ENCODE measurements around the gene SLC43A2.
"Not testable (repeated sequence)": the region's sequence is repeated elsewhere in the genome, so short reads cannot be mapped to it uniquely, and the experiment has no call there.

The SLC43A2 gene

DNA sequence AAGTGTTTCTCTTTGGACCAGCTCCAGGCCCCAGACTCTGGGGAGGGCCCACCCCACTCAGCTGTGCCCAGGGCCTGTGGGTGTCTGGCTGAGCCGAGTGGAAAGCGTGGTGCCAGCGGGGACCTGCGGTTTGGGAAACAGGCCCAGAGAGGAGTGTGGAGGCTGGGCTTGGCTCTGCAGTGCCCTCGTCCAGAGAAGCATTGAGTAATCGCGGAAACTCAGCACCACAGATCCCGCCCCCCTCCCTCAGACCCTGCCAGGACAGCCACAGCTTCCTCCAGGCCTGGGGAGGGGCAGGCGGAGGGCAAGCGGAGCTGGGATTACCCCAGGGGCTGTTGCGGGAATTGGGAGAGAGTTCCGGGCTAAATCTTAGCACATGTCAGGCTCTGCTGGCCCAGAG is 51.5 kb downstream of the SLC43A2 start:
- TF ChIP-seq, protein P1, sequence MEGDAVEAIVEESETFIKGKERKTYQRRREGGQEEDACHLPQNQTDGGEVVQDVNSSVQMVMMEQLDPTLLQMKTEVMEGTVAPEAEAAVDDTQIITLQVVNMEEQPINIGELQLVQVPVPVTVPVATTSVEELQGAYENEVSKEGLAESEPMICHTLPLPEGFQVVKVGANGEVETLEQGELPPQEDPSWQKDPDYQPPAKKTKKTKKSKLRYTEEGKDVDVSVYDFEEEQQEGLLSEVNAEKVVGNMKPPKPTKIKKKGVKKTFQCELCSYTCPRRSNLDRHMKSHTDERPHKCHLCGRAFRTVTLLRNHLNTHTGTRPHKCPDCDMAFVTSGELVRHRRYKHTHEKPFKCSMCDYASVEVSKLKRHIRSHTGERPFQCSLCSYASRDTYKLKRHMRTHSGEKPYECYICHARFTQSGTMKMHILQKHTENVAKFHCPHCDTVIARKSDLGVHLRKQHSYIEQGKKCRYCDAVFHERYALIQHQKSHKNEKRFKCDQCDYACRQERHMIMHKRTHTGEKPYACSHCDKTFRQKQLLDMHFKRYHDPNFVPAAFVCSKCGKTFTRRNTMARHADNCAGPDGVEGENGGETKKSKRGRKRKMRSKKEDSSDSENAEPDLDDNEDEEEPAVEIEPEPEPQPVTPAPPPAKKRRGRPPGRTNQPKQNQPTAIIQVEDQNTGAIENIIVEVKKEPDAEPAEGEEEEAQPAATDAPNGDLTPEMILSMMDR (conservative IDR thresholded peaks at IDR 0.05; ENCODE audit: control insufficient read depth, insufficient read depth, low read depth, low read length), result no peak
- DNase-seq (ENCODE audit: low read depth), result peak; percentile 93
- H3K4me3 ChIP-seq (ENCODE audit: control insufficient read depth, low read depth, low read length), result no peak overlapping the region

DNA sequence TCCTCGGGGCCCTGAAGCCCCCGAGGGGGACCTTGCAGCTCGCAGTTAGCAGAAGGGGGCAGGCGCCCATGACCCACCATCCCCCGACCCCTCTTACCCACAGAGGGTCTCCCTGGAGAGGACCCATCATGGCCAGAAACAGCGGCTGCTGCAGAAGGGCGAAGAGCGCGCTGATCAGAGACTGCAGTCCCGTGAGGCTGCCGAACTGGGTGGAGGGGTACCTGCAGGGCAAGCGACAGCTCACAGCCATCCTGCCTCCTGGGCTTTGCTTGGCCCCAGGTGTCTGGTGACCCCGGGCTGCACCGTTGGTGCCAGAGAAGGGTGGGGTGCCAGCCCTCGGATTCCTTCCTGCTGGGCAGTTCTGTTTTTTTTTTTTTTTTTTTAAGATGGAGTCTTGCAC is 52.1 kb downstream of the SLC43A2 start:
- H3K4me3 ChIP-seq (ENCODE audit: control insufficient read depth, low read depth, low read length), result no peak overlapping the region

DNA sequence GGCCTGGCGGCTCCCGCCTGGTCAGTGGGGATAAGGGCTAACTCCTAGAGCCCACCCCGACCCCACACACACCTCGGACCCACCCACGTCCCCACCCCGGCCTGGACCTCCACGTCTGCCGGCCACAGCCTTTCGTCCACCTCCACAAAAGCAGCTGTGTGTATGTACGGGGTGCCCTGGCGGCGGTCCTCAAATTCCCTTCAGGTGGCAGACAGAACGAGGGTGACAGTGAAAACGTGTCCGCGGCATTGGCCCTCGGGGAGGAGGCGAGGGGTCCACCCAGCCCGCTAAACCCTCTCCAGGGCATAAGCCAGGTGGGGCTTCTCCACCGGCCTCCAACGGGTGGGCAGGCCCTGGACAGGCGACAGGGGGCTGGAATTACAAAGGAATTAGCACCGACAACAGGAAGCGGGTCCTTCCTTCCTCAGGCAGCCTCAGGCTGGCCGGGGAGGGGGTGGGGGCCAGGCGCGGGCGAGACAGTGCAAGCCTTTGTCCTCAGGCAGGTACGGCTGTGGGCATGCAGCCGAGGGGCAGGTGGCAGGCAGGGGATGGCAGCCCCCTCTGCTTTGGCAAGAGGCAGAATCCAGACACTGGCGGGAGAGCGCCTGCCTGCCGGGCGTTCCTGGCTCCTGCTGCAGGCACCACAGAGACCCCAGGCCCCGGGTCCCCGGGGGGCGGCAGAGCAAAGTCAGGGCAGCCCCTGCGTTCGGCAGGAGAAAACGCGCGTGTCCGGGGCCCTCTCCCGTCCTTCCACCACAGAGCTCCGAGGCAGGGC is 53.8 kb downstream of the SLC43A2 start:
- H3K4me3 ChIP-seq (ENCODE audit: control insufficient read depth, low read depth, low read length), result no peak overlapping the region
- DNase-seq (ENCODE audit: low read depth), result no peak
- TF ChIP-seq, protein P1 (conservative IDR thresholded peaks at IDR 0.05; ENCODE audit: control insufficient read depth, insufficient read depth, low read depth, low read length), result no peak

More for the DNA sequence above, 52.1 kb downstream of the SLC43A2 start:
- no peak for DNase-seq (ENCODE audit: low read depth)
- TF ChIP-seq, protein P1 (conservative IDR thresholded peaks at IDR 0.05; ENCODE audit: control insufficient read depth, insufficient read depth, low read depth, low read length), result no peak

DNA sequence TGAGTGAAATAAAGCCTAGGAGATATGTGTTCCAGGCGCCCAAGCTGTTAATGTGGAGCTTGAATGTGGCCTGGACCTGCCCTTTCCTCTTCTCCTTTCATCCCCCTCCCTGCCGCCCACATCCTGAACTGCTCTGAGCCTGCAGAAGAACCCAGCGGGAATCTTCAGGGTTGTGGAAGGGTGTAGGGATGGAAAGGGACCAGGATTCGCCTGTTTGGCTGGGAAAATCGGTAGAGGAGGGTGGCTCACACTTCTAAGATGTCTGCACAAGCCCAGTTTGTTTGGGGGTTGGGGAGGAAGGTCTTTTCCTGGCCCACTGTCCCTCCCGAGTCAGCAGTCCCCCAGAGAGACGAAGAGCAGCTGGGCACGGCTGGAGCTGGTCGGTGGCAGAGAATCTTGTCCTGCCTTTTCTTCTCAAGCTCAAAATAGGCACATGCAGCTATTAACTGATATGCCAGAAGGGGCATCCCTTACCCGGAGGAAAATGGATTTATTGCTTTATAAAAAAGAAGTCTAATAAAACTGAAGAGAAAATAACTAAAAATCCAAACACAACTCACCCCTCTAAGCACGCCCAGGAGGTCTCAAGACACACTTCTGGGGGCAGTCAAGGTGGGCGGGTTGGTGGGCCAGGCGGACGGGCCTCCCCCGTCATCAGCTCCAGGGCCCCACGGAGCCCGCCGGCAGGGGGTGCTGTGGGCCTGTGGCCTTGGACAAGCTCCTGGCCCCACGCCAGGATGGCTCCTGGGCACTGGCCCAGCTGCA is 54.5 kb downstream of the SLC43A2 start:
- DNase-seq (ENCODE audit: low read depth), result peak; percentile 71
- TF ChIP-seq, protein P1 (conservative IDR thresholded peaks at IDR 0.05; ENCODE audit: control insufficient read depth, insufficient read depth, low read depth, low read length), result peak; percentile 78
- H3K4me3 ChIP-seq (ENCODE audit: control insufficient read depth, low read depth, low read length), result no peak overlapping the region

DNA sequence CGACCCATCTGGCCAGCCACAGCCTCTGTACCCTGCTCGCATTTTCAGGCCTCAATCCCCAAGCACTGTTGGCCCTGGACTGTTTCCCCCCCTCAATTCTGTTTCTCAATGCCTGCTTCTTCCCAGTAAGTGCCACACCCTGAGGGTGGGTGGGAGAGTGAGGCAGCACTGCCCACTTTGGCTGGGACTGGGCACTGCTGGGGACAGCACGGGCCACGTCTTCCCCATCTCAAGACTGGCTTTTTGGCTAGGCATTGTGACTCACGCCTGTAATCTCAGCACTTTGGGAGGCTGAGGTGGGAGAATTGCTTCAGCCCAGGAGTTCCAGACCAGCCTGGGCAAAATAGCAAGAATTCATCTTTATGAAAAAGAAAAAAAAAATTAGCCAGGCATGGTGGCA is 56.0 kb downstream of the SLC43A2 start:
- not testable (repeated sequence) for H3K4me3 ChIP-seq (ENCODE audit: control insufficient read depth, low read depth, low read length); DNase-seq (ENCODE audit: low read depth)

DNA sequence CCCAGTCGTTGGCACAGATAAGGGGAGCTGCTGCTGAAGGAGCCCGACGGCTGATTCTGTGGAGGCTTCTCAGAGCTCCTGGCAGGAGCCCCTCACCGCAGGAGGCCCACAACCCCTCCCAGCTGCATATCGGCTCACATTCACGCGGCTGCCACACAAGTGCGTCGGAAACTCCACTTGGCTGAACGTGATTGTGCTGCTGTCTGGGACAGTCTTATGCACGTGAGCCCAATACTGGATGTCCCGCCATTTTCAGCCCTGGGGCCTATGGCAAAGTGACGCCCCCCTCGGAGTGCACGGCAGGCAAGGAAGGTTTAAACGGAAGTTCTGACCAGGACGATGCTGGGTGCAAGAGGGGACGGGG is 57.3 kb downstream of the SLC43A2 start:
- TF ChIP-seq, protein P1 (conservative IDR thresholded peaks at IDR 0.05; ENCODE audit: control insufficient read depth, insufficient read depth, low read depth, low read length), result no peak
- no peak for DNase-seq (ENCODE audit: low read depth)
- H3K4me3 ChIP-seq (ENCODE audit: control insufficient read depth, low read depth, low read length), result no peak overlapping the region

Measured in fibroblast of mammary gland (primary cell).